Stimulated activated CD4-positive, alpha-beta T cell treated with anti-CD3 and anti-CD28 coated beads, Interleukin-1b, Interleukin-23, amount 100 ng/mL, for 24 hours (primary cell): Measurements from ENCODE around the gene TGFBI.

Source experiments
- DNase-seq, 4 experiments: peaks; one replicate each; pipeline ENCODE4 v3.0.0-alpha.2; 2020; ENCODE audit warnings: low read depth in 4 of 4, low spot score in 1 of 4

Gene TGFBI

GRCh38 chr5:136028782-136029742 lies at the start of gene TGFBI:
Gene TGFBI (plus strand): TSS chr5:136028988. CDS start chr5:136029056, 68 bp downstream.
- peak in 1 of 4 experiments; percentile 7 for DNase-seq

- DNase-seq, result no peak
These were observed 49.8 kb upstream of the TGFBI start for GRCh38 chr5:135978993-135979392.

- DNase-seq, result no peak
These were observed 49.3 kb upstream of the TGFBI start for GRCh38 chr5:135979510-135979909.

GRCh38 chr5:135980620-135981019 lies 48.2 kb upstream of the TGFBI start:
- DNase-seq, result no peak

- DNase-seq, result no peak
These were observed 42.8 kb upstream of the TGFBI start for GRCh38 chr5:135985951-135986350.

- no peak for DNase-seq
These were observed 42.4 kb upstream of the TGFBI start for GRCh38 chr5:135986401-135986800.

GRCh38 chr5:135986891-135987401 lies 41.8 kb upstream of the TGFBI start:
- no peak for DNase-seq

- DNase-seq, result no peak
These were observed 40.2 kb upstream of the TGFBI start for GRCh38 chr5:135988546-135988945.

GRCh38 chr5:135989686-135990085 lies 39.1 kb upstream of the TGFBI start:
- DNase-seq, result no peak

- no peak for DNase-seq
These were observed 38.1 kb upstream of the TGFBI start for GRCh38 chr5:135990528-135991255.

- DNase-seq, result no peak
These were observed 37.4 kb upstream of the TGFBI start for GRCh38 chr5:135991429-135991828.

- no peak for DNase-seq
These were observed 35.4 kb upstream of the TGFBI start for GRCh38 chr5:135993335-135993879.

GRCh38 chr5:135993880-135994636 lies 34.7 kb upstream of the TGFBI start:
- no peak for DNase-seq

- no peak for DNase-seq
These were observed 32.8 kb upstream of the TGFBI start for GRCh38 chr5:135995976-135996375.

- DNase-seq, result no peak
These were observed 32.2 kb upstream of the TGFBI start for GRCh38 chr5:135996611-135997010.

GRCh38 chr5:135997673-135998335 lies 31.0 kb upstream of the TGFBI start:
- no peak for DNase-seq

- no peak for DNase-seq
These were observed 29.9 kb upstream of the TGFBI start for GRCh38 chr5:135998889-135999288.

- DNase-seq, result no peak
These were observed 29.2 kb upstream of the TGFBI start for GRCh38 chr5:135999406-136000139.

GRCh38 chr5:136000147-136000546 lies 28.6 kb upstream of the TGFBI start:
- DNase-seq, result no peak

GRCh38 chr5:136000932-136001331 lies 27.9 kb upstream of the TGFBI start:
- DNase-seq, result no peak
